Skin of body (tissue), 2 donors: ENCODE data around the gene PRODH2. TPM values are rescaled to one million over a fixed set of nuclear protein-coding genes. Genes with fewer than 3 reads are reported as not detected.

Experiments used
- DNase-seq: peaks from one replicate; lab custom pipeline; 2025; lab: John Stamatoyannopoulos, UW
- total RNA-seq: library from RNA; depleted of rRNA; stranded (reverse); fragments of >200 nt; gene quantifications from one replicate; pipeline ENCODE4 v1.2.3, GENCODE V29; 2014

The PRODH2 gene
- not detected for total RNA-seq

DNA sequence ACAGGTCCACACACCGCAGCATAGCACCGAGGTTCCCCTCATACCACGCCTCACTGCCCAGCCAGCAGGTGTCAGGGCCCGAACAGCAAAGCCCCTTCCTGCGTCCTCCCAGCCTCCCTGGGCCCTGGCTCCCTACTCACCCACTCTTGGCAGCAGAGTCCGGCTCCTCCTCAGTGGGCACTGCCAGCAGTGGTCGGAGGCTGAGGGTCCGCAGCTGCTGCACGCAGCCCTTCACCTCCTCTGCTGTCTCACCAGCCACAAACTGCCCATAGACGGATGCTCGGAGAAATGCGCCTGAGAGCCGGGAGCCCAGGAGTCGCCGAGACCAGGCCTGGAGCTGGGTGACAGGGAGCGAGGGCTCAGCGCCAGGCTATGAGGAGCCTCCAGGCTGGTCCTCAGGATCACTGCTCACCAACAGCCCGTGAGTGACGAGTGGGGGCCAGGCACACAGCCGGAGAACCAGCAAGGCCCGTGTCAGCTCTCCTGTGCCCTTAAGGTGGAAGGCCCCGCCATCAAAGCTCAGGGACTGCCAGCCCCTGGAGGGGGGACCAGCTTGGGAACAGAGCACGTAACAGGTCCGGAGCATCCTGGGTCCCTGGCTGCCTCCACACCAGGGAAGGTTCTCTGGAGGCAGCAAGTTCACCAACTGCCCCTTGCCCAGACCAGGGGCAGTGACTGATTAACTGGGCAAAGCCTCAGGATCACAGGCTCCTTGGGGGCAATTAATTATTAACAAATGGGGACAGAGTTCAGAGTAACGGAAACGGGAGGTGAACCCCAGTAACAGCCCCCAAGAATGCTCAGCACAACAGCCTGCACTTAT lies at the start of gene PRODH2:
Gene PRODH2, minus strand, starts transcription at position 626 of the 823 bp plus-strand sequence. Its CDS starts 40 bp downstream, at position 586.
- DNase-seq = no peak

- no peak for DNase-seq
Measured at GRCh38 chr19:35861640-35862160, 49.1 kb upstream of the PRODH2 start.

DNA sequence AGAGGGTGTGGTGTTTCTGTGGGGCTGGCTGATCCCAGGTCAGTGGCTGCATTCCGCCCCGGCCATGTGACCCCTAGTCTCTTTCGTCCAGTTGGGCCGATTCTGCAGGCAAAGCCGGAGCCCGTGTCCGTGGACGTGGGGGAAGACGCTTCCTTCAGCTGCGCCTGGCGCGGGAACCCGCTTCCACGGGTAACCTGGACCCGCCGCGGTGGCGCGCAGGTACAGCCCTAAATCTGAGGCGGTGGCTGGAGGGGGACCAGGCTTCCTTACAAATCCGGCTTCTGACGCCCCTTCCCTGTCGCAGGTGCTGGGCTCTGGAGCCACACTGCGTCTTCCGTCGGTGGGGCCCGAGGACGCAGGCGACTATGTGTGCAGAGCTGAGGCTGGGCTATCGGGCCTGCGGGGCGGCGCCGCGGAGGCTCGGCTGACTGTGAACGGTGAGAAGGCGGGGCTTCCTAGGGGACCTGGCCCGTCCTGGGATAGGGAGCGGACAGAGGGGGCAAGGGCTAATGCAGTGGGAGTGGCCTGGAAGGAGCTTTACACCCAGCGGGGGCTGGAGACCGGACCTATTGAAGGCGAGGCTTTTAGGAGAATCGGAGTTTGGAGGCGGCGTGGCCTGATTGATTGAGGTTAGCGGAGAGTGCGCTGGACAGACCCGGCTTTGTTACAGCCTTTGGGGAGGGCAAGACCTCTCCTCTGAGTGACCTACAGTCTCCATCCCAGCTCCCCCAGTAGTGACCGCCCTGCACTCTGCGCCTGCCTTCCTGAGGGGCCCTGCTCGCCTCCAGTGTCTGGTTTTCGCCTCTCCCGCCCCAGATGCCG lies 48.4 kb upstream of the PRODH2 start:
- no peak for DNase-seq

- no peak for DNase-seq
Measured at GRCh38 chr19:35860436-35860817, 47.8 kb upstream of the PRODH2 start.

DNA sequence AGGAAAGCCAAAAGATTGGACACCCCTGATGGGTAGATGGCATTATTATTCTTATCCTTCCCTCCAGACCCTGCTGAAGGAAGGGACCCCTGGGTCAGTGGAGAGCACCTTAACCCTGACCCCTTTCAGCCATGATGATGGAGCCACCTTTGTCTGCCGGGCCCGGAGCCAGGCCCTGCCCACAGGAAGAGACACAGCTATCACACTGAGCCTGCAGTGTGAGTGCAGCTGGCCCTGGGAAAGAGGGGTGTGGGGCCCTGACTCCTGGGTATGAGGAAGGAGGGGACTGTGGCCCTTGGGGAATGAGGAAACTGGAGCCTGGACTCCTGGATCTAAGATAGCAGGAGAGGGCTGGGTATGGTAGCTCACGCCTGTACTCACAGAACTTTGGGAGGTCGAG lies 46.8 kb upstream of the PRODH2 start:
- no peak for DNase-seq

DNA sequence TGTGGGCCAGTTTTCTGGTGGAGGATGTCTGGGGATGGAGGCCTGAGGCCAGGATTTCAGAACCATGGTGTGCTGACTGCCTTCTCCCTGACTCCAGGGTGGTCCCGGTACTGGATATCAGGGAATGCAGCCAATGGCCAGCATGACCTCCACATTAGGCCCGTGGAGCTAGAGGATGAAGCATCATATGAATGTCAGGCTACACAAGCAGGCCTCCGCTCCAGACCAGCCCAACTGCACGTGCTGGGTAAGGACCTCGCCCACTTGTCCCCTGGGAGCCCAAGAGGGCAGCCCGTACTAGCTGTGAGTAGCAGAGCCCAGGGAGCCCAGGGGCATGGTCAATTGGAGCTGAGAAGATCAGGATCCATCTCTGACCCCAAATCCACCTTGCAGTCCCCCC lies 45.7 kb upstream of the PRODH2 start:
- DNase-seq = no peak

DNA sequence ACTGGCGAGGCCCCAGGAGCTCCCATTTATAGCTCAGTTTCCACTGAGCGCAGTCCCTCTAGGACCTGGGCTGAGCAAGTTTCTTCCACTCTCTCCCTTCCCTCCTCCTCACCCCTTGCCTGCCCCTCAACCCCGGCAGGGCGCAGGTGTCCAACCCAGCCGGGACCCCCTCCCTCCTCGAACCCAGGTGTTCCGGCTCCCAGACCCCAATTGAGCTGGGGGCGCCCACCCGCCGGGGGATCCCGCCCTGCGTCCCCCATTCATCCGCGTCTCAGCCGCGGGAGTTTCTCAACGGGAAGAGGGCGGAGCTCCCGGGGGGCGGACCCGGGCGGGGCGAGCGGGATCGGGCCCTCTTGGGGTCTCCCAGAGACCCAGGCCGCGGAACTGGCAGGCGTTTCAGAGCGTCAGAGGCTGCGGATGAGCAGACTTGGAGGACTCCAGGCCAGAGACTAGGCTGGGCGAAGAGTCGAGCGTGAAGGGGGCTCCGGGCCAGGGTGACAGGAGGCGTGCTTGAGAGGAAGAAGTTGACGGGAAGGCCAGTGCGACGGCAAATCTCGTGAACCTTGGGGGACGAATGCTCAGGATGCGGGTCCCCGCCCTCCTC lies 44.0 kb upstream of the PRODH2 start, which contains the start of gene KIRREL2:
Gene KIRREL2, plus strand, starts transcription at position 366 of the 604 bp plus-strand sequence. Its CDS starts 209 bp downstream, at position 575.
- no peak for DNase-seq

- DNase-seq = no peak
Measured at GRCh38 chr19:35853038-35853756, 40.6 kb upstream of the PRODH2 start.

DNA sequence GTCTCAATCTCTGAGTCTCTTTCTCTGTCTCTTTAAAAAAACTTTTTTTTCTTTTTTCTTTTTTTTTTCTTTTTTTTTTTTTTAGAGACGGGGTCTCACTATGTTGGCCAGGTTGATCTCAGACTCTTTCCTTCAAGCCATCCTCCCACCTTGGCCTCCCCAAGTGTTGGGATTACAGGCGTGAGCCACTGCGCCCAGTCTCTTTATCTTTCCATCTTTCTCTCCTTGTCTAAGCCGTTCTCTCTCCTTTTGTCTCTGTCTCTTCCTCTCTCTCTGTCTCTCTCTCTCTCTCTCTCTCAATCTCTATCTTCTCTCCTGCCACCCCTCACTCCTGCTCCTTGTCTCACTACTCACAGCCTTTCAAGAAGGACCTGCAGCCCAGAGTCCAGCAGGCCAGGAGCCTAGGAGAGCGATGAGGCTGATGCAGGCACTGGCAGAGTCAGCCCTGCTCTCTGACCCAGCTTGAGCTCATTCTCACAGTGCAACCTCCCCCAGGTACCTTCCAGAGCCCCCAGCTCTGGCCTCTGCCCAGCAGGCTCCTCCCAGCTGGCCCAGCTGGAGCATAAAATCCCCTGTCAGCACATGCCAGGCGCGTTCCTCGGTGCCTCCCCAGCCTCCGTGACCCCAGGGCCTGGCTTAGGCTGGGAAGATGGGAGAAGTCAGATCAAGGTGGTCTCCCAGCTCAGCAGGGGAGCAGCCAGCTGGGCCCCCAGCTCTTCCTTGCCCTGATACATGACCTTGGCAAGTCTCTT lies 39.6 kb upstream of the PRODH2 start, which contains the start of gene NPHS1:
Gene NPHS1, minus strand, starts transcription at position 476 of the 752 bp plus-strand sequence. CDS start 667 bp downstream, outside the sequence.
- DNase-seq = no peak

- DNase-seq = no peak
Measured at GRCh38 chr19:35851213-35852028, 38.8 kb upstream of the PRODH2 start.

- DNase-seq = no peak
Measured at GRCh38 chr19:35848919-35849505, 36.4 kb upstream of the PRODH2 start.

DNA sequence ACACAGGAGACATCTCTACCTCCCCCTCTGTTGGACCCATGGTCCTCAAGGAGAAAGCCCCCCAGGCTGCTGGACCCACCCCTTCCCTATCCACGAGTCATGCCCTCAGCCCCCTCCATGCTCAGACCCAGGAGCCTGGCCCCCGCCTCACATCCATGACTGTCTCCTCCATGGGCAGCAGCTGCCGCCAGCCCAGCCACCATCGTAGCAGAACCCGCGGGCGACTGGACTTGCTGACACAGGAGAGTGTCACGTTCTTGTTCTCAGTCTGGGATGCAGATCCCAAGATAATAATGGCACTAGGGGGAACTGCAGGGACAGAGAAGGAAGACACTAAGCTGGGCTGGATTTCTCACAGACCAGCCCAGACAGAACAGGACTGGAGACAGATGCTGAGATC lies 35.8 kb upstream of the PRODH2 start:
- no peak for DNase-seq

GRCh38 chr19:35847911-35848310 lies 35.3 kb upstream of the PRODH2 start:
- no peak for DNase-seq

- no peak for DNase-seq
Measured at GRCh38 chr19:35846038-35846668, 33.5 kb upstream of the PRODH2 start.

GRCh38 chr19:35845215-35846037 lies 32.8 kb upstream of the PRODH2 start:
- DNase-seq = no peak

- DNase-seq = no peak
Measured at GRCh38 chr19:35844482-35845214, 32.0 kb upstream of the PRODH2 start.
